ES-I3 (cell line): ENCODE measurements around the gene CRYBA2.

ENCODE experiments used
- H3K36me3 ChIP-seq: 2 replicates; pipeline ENCODE4 v1.6.1; 2013; ENCODE audit warnings: mild to moderate bottlenecking, low read length, control low read depth, moderate library complexity; ENCODE audit not compliant: insufficient read depth
- H3K4me1 ChIP-seq: 2 replicates; pipeline ENCODE4 v1.6.1; 2013; ENCODE audit warnings: mild to moderate bottlenecking, control low read depth, low read length; ENCODE audit not compliant: insufficient read depth
- H3K9ac ChIP-seq: 2 replicates; pipeline ENCODE4 v1.6.1; 2013; ENCODE audit warnings: low read depth, mild to moderate bottlenecking, low read length, moderate library complexity
- H3K9me3 ChIP-seq: 2 replicates; pipeline ENCODE4 v1.6.1; 2013; ENCODE audit warnings: mild to moderate bottlenecking, low read length, moderate library complexity; ENCODE audit not compliant: control insufficient read depth, insufficient read depth

The CRYBA2 gene

DNA sequence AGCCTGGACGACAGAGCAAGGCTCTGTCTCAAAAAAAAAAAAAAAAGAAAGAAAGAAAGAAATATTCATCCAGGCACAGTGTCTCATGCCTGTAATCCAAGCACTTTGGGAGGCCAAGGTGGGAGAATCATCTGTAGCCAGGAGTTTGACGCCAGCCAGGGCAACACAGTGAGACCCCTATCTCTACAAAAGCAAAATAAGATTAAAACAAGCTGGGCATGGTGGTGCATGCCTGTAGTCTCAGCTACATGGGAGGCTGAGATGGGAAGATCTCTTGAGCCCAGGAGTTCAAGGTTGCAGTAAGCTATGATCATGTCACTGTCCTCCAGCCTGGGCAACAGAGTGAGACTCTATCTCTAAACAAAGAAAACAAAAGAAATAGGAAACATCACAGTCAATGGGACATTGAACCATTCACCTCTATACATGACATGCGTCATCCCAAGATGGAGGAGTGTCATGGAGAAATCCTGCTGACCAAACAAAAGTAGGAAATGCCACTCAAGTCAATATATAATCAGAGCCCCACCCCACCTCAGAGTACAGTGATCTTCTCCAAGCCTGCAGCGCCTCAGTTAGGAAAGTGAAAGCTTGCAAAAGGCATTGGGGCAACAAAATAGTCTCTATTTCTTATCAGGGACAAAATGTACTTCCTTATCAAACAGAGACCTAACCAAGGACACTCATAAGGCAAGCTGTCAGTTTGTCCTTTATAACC, 18.0 kb downstream of the CRYBA2 start:
- H3K4me1 ChIP-seq, result no peaks in the 10 kb centered on the region
- no peaks in the 10 kb centered on the region for H3K9me3 ChIP-seq
- H3K9ac ChIP-seq, result no peak overlapping the region
- no peaks in the 10 kb centered on the region for H3K36me3 ChIP-seq

DNA sequence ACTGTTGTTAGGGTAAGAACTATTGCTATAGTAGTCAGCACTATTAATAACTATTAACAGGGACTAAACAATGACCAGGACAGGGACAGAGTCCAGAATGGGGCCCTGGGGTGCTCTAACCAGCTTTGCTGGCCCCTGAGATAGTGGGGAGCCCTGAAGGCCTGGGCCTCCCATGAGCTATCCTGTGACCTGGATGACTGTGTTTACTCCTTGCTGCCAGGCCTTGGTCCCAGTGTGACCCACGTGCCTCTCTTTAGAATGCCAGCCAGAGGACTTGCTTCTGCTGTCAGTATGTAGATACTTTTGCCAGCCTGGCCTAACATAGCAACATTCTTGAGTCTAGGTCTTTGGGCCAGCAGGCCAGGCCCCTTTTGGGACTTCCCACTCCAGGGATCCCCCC, 22.3 kb downstream of the CRYBA2 start:
- Histone ChIP-seq H3K9me3 (no peaks in the 10 kb centered on the region), H3K9ac (no peak overlapping the region), H3K4me1 (no peaks in the 10 kb centered on the region), H3K36me3 (no peaks in the 10 kb centered on the region)

DNA sequence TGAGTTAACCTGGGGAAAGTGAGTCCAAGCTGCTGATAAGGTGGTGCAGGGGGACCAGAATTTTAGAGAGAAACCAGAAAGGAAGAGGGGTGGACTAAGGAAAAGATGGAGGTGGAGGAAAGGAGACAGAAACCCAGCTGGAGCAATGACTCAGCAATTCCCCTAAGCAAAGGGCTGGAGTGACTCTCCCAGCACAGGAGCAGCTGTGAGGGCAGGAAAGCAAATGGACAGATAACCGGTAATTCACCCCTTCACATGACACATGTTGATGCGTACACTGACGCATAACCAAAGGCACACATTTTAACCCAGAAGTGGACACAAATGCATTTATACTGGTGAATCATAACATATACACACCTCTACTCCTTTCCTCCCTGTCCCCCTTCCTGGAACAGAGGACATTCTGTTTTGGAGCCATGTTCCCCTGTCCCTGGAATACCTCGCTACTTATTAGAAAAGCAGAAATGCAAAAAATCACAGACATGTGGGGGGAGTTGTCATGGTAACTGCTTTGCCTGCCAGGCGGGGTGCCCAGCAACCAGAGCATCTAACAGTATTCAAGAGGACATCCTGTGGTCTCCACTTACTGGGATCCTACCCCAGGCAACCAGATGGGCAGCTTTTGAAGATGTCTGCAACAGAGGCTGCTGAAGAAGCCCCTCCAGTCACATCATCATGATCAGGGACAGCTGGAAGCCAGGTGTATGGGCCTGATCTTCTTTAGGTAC, 29.0 kb downstream of the CRYBA2 start:
- Histone ChIP-seq H3K4me1 (peaks cover 17% of the 10 kb centered on the region), H3K9me3 (no peaks in the 10 kb centered on the region), H3K9ac (peak overlapping the region; percentile 89; the same call in 1 of the 2 replicates), H3K36me3 (no peaks in the 10 kb centered on the region)

DNA sequence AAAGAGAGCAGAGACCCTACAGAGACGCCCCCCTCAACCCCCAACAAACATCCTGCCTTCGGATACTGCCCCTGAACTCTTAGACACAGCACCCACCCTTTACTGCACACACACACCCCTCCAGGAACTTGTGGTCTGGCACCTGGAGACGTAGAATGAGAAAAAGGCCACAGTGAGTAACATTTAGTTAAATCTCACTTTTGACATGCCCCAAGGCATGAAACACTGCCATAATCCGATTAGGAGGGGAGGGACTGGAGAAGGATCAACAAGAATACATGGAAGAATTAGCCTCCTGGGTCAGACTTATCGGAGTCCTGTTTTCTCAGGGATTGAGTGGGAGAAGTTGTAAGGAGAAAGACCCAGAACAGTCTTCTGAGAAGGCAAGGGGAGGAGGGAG, 29.6 kb downstream of the CRYBA2 start:
- Histone ChIP-seq H3K9ac (peak overlapping the region; percentile 89; the same call in 1 of the 2 replicates), H3K4me1 (peaks cover 17% of the 10 kb centered on the region), H3K36me3 (no peaks in the 10 kb centered on the region), H3K9me3 (no peaks in the 10 kb centered on the region)

DNA sequence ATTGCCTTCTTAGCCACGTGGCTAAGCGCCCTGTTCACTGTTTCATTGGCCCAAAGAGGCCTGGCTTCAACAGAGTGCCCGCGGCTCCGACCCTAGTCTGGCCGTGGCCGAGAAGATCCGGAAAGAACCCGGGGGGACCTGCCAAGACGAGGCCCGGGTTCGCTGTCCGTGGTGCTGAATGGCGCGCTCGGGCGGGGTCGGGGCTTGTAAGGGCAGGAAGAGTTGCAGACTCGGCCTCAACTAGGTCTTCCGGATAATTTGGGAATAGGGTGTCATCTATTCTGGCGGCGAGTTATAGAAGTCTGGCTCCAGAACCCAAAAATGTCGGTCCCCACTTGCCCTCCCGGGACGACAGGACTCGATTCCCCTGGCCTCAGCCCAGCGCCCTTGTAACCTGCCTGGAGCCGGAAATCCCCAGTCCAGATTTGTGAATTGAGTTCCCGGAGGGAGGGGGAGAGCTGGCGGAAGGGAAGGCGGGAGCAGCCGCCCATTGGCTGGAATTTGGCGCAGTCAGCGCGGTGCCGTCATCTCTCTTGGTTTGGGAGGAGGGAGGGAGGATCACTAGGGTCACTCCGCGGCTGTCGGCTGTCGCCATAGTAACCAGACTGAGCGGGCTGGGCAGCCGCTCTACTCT, 30.2 kb downstream of the CRYBA2 start:
- H3K36me3 ChIP-seq, result no peaks in the 10 kb centered on the region
- H3K4me1 ChIP-seq, result peaks cover 17% of the 10 kb centered on the region
- H3K9ac ChIP-seq, result peak overlapping the region; percentile 89; the same call in 1 of the 2 replicates
- H3K9me3 ChIP-seq, result no peaks in the 10 kb centered on the region

DNA sequence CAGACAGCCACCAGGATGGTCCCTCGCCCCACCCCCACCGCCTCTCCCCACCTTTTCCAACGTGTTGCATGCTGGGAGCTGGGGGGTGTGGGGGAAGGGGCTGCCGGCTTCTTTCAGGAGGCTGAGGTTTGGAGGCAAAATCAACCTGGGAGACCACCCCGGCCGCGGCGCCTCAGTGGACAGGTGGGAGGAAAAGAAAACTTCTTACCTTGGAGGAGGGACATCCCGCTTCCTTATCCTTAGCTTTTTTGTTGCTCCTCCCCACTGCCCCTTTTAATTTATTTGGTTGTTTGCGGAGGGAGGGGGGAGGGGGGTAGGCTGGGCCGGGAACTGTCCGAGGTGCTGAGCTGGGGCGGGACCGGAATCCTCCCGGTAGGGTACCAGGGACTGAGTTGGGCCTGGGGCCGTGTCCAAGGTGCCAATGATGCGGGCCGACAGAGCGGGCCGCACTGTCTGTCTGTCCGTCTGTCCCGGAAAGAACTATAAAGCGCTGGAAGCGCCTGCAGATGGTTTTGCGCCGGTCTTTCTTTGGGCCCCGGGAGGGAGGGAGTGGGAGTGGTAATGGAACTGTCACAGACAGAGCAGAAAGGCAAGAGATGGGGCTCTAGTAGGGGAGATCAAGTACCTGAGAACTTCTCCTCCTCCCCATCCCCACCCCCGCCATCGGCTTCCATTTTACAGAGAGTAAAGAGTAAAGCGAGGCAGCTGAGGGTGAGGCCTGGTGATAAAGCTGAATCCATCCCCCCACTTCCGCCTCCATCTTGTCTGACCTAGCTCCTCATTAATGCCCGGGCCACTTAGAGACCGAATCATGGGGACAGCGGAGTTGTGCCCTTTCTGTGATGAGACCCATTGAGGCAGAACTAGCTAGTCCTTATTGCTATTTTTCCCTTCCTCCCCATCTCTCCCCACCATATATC, 31.3 kb downstream of the CRYBA2 start:
- Histone ChIP-seq H3K4me1 (peaks cover 17% of the 10 kb centered on the region), H3K9ac (peak overlapping the region; percentile 16; the same call in 1 of the 2 replicates), H3K36me3 (no peaks in the 10 kb centered on the region), H3K9me3 (no peaks in the 10 kb centered on the region)

DNA sequence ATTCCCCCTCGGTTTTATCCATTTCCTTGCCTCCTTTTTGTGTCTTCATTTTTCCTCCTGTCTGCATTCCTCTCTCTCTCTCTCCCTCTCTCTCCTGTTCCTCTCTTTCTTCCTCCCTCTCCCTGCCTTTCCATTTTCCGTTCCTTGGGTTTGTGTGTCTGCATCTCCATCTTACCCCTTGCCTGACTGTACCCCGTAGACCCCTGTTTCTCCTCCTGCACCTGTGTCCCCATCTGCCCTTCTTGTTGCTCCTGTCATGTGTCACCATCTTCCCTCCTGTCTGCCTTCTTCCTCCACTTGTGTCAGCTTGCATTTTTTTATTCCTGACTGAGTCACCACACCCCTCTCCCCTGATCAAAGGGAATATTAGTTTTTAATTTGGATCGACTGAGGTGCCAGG, 32.0 kb downstream of the CRYBA2 start:
- Histone ChIP-seq H3K9me3 (no peaks in the 10 kb centered on the region), H3K4me1 (peaks cover 17% of the 10 kb centered on the region), H3K36me3 (no peaks in the 10 kb centered on the region), H3K9ac (no peak overlapping the region)

DNA sequence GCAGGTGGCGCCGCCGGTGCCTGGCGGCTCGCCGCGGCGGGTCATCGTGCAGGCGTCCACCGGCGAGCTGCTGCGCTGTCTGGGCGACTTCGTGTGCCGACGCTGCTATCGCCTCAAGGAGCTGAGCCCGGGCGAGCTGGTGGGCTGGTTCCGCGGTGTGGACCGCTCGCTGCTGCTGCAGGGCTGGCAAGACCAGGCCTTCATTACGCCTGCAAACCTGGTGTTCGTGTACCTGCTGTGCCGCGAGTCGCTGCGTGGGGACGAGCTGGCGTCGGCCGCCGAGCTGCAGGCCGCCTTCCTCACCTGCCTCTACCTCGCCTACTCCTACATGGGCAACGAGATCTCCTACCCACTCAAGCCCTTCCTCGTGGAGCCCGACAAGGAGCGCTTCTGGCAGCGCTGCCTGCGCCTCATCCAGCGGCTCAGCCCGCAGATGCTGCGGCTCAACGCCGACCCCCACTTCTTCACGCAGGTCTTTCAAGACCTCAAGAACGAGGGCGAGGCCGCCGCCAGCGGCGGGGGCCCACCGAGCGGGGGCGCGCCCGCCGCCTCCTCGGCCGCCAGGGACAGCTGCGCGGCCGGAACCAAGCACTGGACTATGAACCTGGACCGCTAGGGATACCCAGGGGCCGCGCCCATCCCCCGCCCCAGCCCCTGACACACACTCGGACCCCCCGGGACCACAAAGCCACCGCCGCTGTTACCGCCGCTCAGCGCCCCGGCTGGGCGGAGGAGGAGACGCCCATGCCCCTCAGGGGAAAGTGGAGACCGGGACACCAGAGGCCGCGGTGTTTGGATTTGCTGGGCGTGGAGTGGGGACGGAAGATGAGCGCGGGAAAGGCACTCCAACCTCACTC, 32.7 kb downstream of the CRYBA2 start:
- Histone ChIP-seq H3K9ac (peak overlapping the region; percentile 90; the same call in 1 of the 2 replicates), H3K4me1 (peaks cover 17% of the 10 kb centered on the region), H3K36me3 (no peaks in the 10 kb centered on the region)

DNA sequence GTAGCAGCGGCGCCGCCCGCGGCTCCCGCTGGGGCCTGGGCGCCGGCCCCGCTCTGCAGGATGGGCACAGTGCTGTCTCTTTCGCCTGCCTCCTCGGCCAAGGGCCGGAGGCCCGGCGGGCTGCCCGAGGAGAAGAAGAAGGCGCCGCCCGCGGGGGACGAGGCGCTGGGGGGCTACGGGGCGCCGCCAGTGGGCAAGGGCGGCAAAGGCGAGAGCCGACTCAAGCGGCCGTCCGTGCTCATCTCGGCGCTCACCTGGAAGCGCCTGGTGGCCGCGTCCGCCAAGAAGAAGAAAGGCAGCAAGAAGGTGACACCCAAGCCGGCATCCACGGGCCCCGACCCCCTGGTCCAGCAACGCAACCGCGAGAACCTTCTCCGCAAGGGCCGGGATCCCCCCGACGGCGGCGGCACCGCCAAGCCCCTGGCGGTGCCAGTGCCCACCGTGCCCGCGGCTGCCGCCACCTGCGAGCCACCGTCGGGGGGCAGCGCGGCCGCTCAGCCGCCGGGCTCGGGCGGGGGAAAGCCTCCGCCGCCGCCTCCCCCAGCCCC, 33.4 kb downstream of the CRYBA2 start:
- Histone ChIP-seq H3K9me3 (no peaks in the 10 kb centered on the region), H3K9ac (peak overlapping the region; percentile 90; the same call in 1 of the 2 replicates), H3K36me3 (no peaks in the 10 kb centered on the region), H3K4me1 (peaks cover 17% of the 10 kb centered on the region)

More for the DNA sequence above, 32.7 kb downstream of the CRYBA2 start:
- H3K9me3 ChIP-seq, result no peaks in the 10 kb centered on the region

DNA sequence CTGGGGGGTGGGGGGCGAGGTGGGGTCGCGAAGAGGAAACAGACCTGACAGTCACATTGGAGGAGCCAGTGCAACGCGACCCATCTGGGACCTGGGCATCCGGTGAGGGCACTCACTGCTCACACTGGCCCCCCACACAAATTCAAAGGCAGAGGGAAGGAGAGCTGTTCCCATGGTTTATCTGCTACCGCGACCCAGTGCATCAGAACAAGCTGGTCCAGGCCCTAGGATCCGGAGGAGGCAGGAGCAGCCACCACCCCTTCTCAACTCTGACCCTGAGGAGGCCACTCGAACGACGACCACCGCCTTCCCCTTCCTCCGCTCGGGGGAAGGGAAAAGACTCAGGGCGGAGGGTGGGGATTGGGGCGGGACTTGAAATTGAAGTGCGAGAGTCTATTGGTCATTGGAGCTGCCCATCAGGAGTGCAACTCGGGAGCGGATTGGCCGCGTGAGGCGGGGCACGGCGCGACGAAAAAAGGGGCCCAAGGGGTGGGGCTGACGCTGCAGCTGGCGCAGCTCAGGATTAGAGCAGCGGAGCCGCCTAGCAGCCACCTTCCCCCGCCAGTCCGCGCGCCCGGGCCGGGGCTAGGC, 34.0 kb downstream of the CRYBA2 start, which contains the start of gene CDK5R2:
TSS of gene CDK5R2 (plus strand) at position 526 of the 591 bp plus-strand sequence. CDS start 155 bp downstream, outside the sequence.
- Histone ChIP-seq H3K4me1 (peaks cover 14% of the 10 kb centered on the region), H3K36me3 (no peaks in the 10 kb centered on the region), H3K9me3 (no peaks in the 10 kb centered on the region), H3K9ac (peak within 1 kb of the TSS; percentile 90)

DNA sequence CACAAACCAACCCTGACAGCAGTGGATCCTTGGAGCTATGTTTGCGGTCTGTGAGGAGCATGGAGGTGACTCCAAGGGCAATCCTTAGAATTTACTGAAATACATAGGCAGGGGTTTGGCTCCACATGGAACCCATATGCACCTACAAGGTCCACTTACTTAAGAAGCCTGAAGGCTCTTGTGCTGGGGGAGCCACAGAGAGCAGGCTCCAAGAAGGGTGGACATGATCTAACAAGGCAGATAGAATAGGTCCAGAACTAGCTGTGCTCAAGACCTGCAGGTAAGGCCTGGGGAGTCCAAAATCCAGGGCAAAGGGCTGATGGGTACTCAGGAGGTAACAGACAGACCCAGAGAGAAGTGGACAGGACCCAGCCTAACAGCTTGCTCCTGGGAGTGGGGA, 34.9 kb downstream of the CRYBA2 start:
- Histone ChIP-seq H3K36me3 (no peaks in the 10 kb centered on the region), H3K9me3 (no peaks in the 10 kb centered on the region), H3K4me1 (peaks cover 5% of the 10 kb centered on the region), H3K9ac (no peak overlapping the region)

DNA sequence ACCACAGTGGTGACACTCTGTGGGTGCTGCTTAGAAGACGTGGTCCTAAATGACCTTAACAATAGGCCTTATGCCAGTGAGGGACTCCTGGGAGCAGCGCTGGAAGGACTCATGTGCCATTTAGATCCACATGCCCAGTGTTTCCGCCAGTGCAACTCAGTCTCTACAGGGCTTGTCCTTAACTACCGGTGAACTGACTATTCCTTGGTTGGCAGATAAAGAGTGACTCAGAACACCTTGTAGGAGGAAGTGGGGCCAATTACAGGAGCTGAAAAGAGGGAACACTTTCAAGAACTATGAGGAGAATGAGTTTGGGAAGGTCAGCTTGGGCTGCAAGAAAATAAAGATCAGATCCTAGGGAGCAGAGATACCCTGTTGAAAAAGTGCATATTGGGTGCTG, 35.6 kb downstream of the CRYBA2 start:
- H3K9me3 ChIP-seq, result no peaks in the 10 kb centered on the region
- no peak overlapping the region for H3K9ac ChIP-seq
- peaks cover 5% of the 10 kb centered on the region for H3K4me1 ChIP-seq

More for the DNA sequence above, 35.6 kb downstream of the CRYBA2 start:
- no peaks in the 10 kb centered on the region for H3K36me3 ChIP-seq
